LNCaP clone FGC (cell line): Measurements from ENCODE around the gene FXYD1.
A peak's percentile ranks its signal among the peaks of the same experiment; 100 is the strongest.

Experiments
- DNase-seq: peaks from one replicate; pipeline ENCODE4 v3.0.0-alpha.2; 2011; ENCODE audit warnings: low read depth
- H3K4me3 ChIP-seq: 2 replicates; pipeline ENCODE4 v1.5.1; 2011; ENCODE audit warnings: mild to moderate bottlenecking, low read depth, low read length, control low read depth
- TF ChIP-seq, protein P1 (sequence below): IDR thresholded peaks from 2 replicates; pipeline ENCODE4 v1.5.1; 2012; ENCODE audit warnings: mild to moderate bottlenecking; ENCODE audit not compliant: control insufficient read depth, insufficient read depth; ENCODE audit errors: extremely low read depth

Gene FXYD1

DNA sequence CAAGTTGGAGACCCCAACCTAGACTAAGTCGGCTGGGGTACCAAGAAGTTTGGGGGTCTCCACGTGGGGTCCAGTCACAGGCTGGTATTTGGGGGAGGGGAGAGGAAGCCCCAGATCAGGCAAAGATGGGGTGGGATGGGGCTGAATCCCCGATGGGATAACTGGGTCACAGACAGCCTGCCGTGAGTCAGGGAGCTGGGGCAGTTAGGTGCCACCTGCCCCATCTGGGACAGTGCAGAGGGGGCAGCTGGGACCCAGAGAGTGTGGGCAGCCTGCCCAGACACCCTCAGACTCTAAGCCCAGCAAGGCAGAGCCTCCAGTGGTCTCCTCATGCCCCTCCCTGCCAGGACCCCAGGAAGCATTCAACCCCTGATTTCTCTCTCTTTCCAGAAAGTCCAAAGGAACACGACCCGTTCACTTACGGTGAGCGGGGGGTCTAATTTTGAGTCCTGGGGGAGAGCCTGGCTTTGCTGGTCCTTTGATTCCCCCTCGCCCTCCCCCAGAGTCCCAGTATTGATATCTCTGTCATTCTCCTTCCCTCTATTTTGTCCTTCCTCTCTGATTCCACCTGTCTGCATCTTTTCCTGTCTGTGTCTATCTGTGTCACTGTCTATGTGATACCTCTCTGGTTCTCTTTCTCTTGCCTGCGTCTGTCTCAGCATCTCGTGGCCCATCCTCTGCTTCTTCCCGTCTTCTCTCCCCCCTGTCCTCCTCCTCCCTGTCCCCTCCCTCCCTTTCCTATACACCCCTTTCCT lies 1.8 kb downstream of the FXYD1 start:
- DNase-seq, result no peak
- no peak overlapping the region for H3K4me3 ChIP-seq
- TF ChIP-seq, protein P1, sequence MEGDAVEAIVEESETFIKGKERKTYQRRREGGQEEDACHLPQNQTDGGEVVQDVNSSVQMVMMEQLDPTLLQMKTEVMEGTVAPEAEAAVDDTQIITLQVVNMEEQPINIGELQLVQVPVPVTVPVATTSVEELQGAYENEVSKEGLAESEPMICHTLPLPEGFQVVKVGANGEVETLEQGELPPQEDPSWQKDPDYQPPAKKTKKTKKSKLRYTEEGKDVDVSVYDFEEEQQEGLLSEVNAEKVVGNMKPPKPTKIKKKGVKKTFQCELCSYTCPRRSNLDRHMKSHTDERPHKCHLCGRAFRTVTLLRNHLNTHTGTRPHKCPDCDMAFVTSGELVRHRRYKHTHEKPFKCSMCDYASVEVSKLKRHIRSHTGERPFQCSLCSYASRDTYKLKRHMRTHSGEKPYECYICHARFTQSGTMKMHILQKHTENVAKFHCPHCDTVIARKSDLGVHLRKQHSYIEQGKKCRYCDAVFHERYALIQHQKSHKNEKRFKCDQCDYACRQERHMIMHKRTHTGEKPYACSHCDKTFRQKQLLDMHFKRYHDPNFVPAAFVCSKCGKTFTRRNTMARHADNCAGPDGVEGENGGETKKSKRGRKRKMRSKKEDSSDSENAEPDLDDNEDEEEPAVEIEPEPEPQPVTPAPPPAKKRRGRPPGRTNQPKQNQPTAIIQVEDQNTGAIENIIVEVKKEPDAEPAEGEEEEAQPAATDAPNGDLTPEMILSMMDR, result no peak

DNA sequence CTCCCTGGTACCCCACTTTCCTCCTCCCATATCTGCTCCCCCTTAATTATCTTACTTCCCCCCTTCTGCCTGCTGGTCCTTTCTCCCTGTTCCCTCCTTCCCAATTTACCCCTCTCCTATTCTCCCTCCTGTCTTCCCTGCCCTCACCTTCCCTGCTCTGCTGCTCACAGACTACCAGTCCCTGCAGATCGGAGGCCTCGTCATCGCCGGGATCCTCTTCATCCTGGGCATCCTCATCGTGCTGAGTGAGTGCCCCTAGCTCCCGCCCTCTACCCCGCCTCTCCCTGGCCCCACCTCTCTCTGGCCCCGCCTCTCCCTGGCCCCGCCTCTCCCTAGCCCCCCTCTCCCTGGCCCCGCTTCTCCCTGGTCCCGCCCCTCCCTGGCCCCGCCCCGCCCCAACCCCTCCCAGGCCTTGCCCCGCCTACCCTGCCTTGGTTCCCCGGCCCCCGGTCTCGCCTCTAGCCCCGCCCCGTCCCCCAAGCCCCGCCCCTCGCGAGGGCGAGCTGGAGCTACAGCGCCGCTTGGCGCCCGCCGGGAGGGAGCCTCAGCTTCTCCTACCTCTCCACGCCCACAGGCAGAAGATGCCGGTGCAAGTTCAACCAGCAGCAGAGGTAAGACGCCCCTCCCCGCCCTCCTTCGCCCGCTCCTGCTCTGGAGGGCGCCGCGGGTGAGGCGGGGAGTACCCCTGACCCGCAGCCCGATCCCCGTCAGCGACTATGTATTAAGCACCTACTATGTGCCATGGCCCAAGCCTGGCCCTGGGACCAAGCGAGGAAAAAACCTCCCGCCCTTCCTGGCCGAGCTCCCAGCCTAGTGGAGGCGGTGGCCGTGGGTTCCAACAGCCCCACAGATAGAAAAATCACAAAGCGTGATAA lies 2.6 kb downstream of the FXYD1 start:
- no peak overlapping the region for H3K4me3 ChIP-seq
- DNase-seq, result peak; percentile 58
- TF ChIP-seq, protein P1, result peak; percentile 72

DNA sequence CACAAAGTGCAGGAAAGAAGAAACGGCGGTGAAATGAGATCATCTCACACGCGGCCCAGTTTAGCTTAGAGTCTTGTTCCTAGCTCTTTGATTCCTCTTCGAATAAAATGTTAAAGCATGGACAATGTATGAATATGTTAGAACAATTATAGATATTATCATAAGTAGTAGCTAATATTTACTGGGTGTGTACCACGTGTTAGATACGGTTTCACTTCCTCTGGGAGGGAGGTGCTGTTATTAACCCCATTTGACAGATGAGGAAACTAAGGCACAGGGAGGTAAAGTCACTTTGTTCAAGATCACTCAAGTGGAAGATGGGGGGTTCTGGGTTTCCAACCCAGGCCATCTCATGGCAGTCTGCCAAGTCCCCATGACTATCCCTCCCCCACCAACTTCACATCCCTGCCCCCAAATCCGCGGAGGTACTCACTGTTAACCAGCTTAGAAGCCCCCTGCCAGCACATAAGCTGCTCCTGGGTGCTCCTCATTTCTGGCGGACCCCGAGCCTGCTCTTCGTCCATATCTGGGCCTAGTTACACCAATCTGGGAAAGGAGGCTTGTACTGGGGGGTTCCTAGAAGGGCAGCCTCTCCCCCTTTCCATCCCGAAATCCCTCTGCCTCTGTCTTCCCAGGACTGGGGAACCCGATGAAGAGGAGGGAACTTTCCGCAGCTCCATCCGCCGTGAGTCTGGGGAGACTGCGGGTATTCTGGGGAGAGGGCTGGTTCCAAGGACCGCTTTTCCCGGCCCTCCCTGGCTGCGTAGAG lies 3.4 kb downstream of the FXYD1 start:
- no peak for DNase-seq
- TF ChIP-seq, protein P1, result no peak
- H3K4me3 ChIP-seq, result no peak overlapping the region

DNA sequence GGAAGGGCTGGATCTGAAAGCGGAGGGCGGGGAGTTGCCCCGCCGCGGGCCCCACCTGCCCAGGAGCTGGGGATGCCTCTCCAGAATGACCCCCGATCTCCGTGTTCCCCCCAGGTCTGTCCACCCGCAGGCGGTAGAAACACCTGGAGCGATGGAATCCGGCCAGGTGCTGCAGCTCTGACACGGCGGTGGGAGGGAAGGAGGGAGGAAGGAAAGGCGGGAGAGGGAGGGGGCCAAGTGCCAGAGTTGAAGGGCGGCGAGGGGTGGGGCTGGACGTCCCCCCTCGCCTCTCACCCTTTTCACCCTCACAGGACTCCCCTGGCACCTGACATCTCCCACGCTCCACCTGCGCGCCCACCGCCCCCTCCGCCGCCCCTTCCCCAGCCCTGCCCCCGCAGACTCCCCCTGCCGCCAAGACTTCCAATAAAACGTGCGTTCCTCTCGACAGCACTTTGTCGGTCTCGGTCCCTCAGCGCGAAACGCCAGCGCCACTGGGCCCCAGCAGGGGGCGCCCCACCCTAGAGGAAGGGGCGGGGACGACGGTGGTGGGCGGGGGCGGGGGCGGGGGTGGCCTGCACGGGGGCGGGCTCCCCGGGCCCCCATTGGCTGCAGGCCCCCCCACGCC lies 4.1 kb downstream of the FXYD1 start:
- no peak for DNase-seq
- TF ChIP-seq, protein P1, result peak; percentile 58

DNA sequence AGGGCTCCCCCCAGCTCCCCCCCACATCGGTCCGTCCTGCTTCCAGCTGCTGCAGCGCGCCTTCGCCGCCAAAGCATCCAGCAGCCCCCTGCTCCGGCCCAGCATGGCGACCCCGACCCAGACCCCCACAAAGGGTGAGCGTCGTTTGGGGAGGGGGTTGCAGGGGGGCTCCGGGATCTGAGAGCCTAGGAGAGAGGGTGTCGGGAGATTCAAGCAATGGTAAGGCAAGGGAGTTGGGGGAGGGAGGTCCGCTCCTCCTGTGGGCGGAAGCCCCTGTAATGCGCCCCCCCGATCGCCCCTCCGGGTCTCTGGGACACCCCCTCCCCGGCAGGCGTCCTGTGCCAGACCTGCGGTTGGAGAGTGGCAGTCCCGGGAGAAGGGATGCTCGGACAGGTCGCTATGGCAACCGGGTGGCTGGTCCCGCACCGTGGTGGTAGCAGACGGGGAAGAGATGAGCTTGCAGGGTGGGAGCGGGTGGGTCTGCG lies 4.6 kb downstream of the FXYD1 start, which contains the start of gene FXYD7:
Gene FXYD7 (plus strand): TSS at position 25 of the 485 bp plus-strand sequence. CDS start 79 bp downstream, at position 104.
- TF ChIP-seq, protein P1, result no peak
- H3K4me3 ChIP-seq, result no peak within 1 kb of the TSS
- DNase-seq, result no peak

More for the DNA sequence above, 4.1 kb downstream of the FXYD1 start:
- no peak overlapping the region for H3K4me3 ChIP-seq

DNA sequence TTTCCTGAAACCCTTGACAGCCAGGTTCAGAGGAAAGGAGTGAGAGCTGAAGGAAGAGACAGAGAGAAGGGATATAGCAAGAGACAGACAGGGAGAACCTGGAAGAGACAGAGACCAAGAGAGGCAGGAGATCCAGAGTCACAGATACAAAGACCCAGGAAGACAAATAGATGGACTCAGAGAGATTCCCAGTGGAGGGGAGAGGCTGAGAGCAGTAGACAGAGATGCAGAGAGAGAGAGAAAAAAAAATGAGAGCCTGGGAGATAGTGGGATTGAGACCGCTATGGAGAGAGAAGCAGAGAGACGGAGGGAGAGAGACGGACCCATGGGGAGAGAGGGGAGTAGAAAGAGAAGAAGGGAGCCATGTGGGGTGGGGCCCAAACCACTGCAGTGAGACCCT lies 5.2 kb downstream of the FXYD1 start:
- TF ChIP-seq, protein P1, result no peak
- no peak overlapping the region for H3K4me3 ChIP-seq
- no peak for DNase-seq
